GM18511 (cell line): ENCODE results near the gene DOCK3.
"Not testable (repeated sequence)": the region's sequence is repeated elsewhere in the genome, so short reads cannot be mapped to it uniquely, and the experiment has no call there.

Source experiments
- ATAC-seq: cut with Tn5 transposase; IDR thresholded peaks from one replicate; pipeline ENCODE4 v1.9.1; 2021; ENCODE audit warnings: mild to moderate bottlenecking, moderate library complexity; ENCODE audit not compliant: unreplicated experiment

Gene DOCK3

DNA sequence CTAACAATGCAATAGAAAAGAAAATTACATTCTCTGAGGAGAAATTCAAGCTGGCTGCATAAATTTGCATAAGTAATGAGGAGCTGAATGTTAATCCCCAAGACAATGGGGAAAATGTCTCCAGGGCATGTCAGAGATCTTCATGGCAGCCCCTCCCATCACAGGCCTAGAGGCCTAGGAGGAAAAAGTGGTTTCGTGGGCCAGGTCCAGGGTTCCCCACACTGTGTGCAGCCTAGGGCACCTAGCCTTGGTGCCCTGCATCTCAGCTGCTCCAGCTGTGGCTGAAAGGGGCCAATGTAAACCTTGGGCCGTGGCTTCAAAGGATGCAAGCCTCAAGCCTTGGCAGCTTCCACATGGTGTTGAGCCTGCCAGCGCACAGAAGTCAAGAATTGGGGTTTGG lies 511.7 kb downstream of the DOCK3 start:
- ATAC-seq: not testable (repeated sequence)

DNA sequence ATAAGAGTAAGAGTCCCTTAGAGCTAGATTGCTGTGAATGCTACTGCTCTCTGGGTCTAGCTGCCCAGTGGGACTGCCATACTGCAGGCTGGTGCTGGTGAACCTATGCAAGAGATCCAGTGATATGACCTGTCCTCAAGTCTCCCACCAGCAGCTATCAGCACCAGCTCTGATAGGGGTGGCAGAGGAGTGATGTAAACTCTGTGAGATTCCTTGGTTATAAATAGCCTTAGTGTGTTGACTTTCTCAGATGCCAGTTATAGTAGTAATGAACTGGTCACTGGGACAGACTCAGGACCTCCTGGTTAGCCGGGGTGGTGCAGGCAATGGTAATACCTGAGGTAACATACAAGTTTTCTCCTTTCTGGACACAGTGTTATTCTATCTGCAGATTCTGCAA lies 515.5 kb downstream of the DOCK3 start:
- ATAC-seq: no peak

DNA sequence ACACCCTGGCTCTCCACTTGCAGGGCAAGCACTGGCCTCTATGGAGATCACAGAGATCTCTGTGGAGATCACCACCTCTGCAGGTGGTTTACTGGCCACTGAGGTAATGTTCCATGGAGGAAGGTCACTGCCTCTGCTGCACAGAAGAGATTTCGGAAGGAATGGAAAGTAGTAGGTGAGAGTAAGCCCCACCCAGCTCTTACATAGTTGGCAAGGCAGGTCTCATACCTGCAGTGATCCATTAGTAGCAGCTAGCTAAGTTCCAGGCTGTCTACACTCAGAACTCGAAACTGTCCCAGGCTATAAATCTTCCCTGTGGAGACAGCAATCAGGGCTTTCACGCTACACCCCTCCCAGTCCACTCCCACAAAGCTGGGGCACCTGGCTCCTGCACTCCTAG lies 516.1 kb downstream of the DOCK3 start:
- no peak for ATAC-seq

DNA sequence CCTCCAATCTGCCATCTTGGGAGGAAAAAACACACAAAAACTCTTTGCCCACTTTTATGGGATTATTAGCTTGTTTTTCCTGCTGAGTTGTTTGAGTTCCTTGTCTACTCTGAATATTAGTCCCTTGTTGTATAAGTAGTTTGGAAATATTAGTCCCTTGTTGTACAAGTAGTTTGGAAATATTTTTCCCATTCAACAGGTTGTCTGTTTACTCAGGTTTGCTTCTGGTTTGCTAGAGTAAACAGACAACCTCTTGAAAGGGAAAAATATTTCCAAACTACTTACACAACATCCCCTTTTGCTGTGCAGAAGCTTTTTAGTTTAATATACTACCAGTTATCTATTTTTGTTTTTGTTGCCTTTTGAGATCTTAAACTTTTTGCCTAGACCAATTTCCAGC lies 517.0 kb downstream of the DOCK3 start:
- ATAC-seq: no peak

GRCh38 chr3:51198477-51198876 lies 523.8 kb downstream of the DOCK3 start:
- ATAC-seq: no peak

DNA sequence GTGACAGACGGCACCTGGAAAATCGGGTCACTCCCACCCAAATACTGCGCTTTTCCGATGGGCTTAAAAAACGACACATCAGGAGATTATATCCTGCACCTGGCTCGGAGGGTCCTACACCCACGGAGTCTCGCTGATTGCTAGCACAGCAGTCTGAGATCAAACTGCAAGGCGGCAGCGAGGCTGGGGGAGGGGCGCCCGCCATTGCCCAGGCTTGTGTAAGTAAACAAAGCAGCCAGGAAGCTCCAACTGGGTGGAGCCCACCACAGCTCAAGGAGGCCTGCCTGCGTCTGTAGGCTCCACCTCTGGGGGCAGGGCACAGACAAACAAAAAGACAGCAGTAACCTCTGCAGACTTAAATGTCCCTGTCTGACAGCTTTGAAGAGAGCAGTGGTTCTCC lies 524.6 kb downstream of the DOCK3 start:
- ATAC-seq: not testable (repeated sequence)

GRCh38 chr3:51216291-51216690 lies 541.6 kb downstream of the DOCK3 start:
- no peak for ATAC-seq

DNA sequence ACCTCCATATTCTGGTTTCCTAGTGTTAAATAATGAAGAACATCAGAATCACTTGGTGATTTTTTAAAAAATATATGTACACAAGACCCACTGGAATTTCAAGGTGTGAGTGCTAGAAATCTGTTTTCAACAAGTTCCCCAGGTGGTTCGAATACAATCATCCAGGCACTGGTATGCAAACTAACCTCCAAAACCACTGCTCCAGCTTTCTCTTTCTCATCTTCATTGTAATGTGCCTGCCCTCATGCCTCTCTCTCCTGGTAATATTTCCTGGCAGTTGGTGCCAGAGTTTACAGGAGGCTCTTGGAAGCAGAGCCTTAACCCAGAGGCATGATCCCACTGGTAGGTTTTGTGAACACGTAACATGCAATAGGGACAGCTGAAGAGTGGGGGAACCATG lies 547.2 kb downstream of the DOCK3 start:
- no peak for ATAC-seq

- ATAC-seq: no peak
These were observed 549.6 kb downstream of the DOCK3 start for GRCh38 chr3:51224283-51224682.

DNA sequence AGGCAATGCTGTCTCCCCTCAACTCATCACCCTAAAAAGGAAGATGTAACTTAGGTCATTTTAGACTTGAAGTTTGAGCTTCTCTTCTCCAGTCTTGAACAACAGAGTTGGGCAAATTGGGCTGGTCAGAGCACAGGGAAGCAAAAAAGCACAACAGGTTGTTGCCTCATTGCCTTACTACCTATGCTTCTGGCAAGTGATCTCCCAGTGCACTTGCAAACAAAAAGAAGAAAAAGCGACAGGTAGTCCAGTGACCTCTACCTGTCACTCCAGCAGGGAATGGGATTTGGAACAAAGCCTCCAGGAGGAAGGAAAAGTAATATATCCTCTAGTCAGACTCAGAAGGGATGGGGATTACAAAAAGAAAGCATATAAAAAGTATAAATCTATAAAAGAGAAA lies 550.1 kb downstream of the DOCK3 start:
- no peak for ATAC-seq

- no peak for ATAC-seq
These were observed 568.2 kb downstream of the DOCK3 start for GRCh38 chr3:51242939-51243338.

DNA sequence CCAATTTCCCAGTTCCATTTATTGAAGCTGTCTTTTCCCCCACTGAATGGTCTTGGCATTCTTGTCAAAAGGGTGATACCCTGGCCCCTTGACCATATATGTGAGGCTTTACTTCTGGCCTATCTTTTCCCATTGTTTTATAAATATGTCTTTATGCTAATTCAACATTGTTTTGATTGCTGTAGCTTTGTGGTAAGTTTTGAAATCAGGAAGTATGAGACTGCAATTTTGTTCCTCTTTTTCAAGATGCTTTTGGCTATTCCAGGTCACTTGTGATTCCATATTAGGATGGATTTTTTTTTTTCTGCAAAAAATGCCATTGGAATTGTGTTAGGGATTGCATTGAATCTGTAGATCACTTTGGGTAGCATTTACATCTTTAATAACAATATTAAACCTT lies 569.2 kb downstream of the DOCK3 start:
- no peak for ATAC-seq

GRCh38 chr3:51245867-51246266 lies 571.1 kb downstream of the DOCK3 start:
- ATAC-seq: no peak

- ATAC-seq: no peak
These were observed 583.1 kb downstream of the DOCK3 start for GRCh38 chr3:51257870-51258269.

DNA sequence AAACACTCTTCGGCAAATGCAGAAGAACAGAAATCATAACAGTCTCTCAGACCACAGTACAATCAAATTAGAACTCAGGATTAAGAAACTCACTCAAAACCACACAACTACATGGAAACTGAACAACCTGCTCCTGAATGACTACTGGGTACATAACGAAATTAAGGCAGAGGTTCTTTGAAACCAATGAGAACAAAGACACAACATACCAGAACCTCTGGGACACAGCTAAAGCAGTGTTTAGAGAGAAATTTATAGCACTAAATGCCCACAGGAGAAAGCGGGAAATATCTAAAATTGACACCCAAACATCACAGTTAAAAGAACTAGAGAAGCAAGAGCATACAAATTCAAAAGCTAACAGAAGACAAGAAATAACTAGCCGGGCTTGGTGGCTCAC lies 589.4 kb downstream of the DOCK3 start:
- not testable (repeated sequence) for ATAC-seq

DNA sequence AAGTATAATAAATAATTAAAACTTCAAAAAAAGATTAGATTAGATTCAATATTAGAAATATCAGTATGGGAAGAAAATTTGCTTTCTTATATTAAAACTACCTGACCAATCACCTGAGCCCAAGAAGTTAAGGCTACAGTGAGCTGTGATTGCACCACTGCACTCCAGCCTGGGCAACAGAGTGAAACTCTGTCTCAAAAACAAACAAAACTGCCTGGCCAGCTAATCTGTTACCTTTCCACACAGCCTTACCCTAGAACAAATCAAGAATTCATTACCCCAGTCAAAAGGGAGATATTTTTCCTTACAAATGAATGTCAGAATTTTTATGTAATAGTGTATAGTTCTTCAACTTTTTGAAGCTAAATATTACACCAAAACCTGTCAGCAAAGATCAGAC lies 593.4 kb downstream of the DOCK3 start:
- ATAC-seq: no peak

DNA sequence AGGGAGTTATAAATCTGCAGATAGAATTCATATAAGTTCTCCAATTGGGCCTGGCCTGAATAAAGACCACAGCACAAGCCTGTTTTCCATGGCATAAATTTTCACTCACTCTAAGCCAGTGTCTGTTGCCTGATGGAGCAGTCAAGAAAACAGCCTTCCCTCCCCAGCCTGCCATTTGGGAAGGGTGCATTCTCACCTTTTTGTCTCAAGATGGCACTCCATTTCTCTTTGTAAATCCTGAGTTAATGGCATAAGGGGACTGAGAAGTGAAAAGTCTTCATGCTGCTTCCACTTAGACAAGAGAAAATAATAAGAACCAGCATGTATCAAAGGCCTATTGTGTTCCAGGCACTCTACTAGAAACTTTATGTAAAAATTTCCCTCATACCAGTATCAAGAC lies 594.7 kb downstream of the DOCK3 start:
- ATAC-seq: no peak

GRCh38 chr3:51270559-51270958 lies 595.8 kb downstream of the DOCK3 start:
- ATAC-seq: no peak

DNA sequence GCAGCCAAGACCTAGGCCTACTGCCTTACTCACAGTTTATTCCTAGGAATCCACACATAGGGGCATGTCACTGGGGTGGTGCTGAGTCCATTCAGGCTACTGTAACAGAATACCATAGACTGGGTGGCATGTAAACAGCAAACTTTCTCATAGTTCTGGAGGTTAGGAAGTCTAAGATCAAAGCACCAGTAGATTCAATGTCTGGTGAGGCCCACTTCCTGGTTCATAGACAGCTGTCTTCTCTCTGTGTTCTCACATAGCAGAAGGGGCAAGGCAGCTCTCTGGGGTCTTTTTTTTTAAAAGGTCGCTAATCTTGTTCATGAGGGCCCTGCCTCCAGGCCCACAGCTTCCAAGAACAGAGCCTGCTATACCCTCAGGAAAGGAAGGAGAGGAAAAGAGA lies 596.4 kb downstream of the DOCK3 start:
- no peak for ATAC-seq

GRCh38 chr3:51274052-51274451 lies 599.3 kb downstream of the DOCK3 start:
- no peak for ATAC-seq

DNA sequence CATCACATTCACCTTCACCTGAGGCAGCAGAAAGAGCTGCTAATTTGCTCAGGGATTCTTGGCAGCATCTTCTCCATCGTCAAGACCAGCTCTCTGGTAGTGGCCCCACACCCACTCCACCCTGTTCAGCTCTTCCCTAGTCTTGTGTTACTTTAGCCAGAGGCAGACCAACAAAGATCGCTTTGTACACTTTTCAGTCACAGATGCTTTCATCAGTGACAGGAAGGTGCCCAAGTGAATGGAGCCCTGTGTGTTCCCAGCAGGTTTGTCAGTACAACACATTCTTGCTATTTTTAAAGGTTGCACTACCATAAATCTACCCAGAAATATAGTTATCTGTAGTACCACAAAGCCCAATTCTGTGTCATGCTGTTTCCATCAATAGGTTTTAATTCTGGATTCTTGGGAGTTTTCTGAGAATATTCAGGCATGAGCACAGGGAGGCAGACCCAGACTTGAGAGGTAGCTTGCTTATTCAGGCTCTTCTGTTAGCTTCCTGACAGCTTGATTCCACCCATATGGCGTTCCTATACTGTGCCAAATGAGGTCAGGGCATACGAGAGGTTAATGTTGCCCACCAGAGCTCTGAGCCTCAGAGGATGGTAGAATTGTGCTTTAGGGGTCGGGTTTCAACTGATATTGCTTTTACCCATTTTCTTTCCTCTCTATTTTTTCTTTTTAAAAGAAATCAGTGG lies 600.5 kb downstream of the DOCK3 start:
- no peak for ATAC-seq

GRCh38 chr3:51276046-51276445 lies 601.3 kb downstream of the DOCK3 start:
- ATAC-seq: no peak

DNA sequence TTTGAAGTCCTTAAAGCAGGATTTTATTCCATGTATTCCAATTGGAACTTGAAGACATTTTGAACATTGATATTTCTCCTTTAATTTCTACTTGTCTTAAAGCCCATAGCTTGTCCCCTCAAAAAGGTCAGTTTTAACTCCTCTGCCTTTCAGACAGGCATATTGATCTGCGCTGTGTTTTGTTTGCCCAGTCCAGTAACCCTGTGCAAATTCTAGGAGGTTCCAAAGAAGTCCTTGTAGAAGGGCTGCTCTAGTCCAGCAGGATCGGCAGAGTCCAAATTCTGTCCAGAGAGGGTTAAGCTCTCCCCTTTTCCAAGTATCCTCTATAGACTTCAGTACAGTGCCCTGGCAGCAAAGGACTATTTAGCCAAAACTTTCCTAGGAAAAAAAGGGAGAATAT lies 604.7 kb downstream of the DOCK3 start:
- no peak for ATAC-seq
